ENCODE data around the gene NUF2.

- TF ChIP-seq ATF3 (IDR thresholded peaks at IDR 0.05) (no peak), NR2F2 (IDR thresholded peaks at IDR 0.05) (no peak), CTCF (IDR thresholded peaks at IDR 0.05; ENCODE audit: low read depth, low read length, missing input control) (no peak), MAX (IDR thresholded peaks at IDR 0.05) (no peak), ZBTB33 (IDR thresholded peaks at IDR 0.05) (no peak), RAD21 (IDR thresholded peaks at IDR 0.05) (no peak)
Observed at GRCh38 chr1:163346326-163346870, 24.6 kb downstream of the NUF2 start.
